Lung (tissue), 12 donors: ENCODE data around the gene CPM. TPM values are rescaled to one million over a fixed set of nuclear protein-coding genes. Genes with fewer than 3 reads are reported as not detected.

Source experiments
- ATAC-seq: fragments of 200-7000 bp; cut with Tn5 transposase; one replicate; pipeline ENCODE4 v1.9.1; 2020; ENCODE audit warnings: moderate number of reproducible peaks; ENCODE audit not compliant: insufficient read depth, low FRiP score
- DNase-seq, 3 donors: peaks; one replicate each; pipeline ENCODE4 v3.0.0-alpha.2; 2013 to 2017
- H3K27ac ChIP-seq, 2 donors: one replicate each; pipeline ENCODE4 v1.5.1; 2013; ENCODE audit warnings: mild to moderate bottlenecking in 2 of 2, moderate library complexity in 2 of 2, control low read depth in 1 of 2, inconsistent platforms in 1 of 2, low read depth in 1 of 2, low read length in 1 of 2
- H3K27me3 ChIP-seq, 3 donors: one replicate each; pipeline ENCODE4 v1.5.1; 2013; ENCODE audit warnings: low read length in 2 of 3; ENCODE audit not compliant: control insufficient read depth in 3 of 3, insufficient read depth in 3 of 3
- H3K36me3 ChIP-seq, 4 donors: one replicate each; pipeline ENCODE4 v1.5.1; 2013; ENCODE audit warnings: low read length in 4 of 4, mild to moderate bottlenecking in 1 of 4, moderate library complexity in 1 of 4; ENCODE audit not compliant: control insufficient read depth in 4 of 4, insufficient read depth in 4 of 4
- H3K4me1 ChIP-seq, 5 donors: one replicate each; pipeline ENCODE4 v1.5.1; 2013; ENCODE audit warnings: low read length in 5 of 5, mild to moderate bottlenecking in 2 of 5, moderate library complexity in 1 of 5; ENCODE audit not compliant: control insufficient read depth in 5 of 5, insufficient read depth in 5 of 5
- H3K4me3 ChIP-seq: one replicate; pipeline ENCODE4 v1.5.1; 2013; ENCODE audit warnings: mild to moderate bottlenecking, control low read depth, moderate library complexity
- H3K9ac ChIP-seq, 2 donors: one replicate each; pipeline ENCODE4 v1.5.1; 2013; ENCODE audit warnings: low read length in 2 of 2, control low read depth in 1 of 2; ENCODE audit not compliant: insufficient read depth in 1 of 2
- H3K9me3 ChIP-seq, 4 donors: one replicate each; pipeline ENCODE4 v1.5.1; 2013; ENCODE audit warnings: low read length in 3 of 4, mild to moderate bottlenecking in 1 of 4, moderate library complexity in 1 of 4; ENCODE audit not compliant: control insufficient read depth in 4 of 4, insufficient read depth in 3 of 4
- CTCF ChIP-seq: IDR thresholded peaks from 2 replicates; pipeline ENCODE4 v1.5.1; 2012; ENCODE audit warnings: mild to moderate bottlenecking; ENCODE audit errors: control extremely low read depth, extremely low read depth
- WGBS, 2 donors: extraction: QIAGEN DNeasy Blood & Tissue Kit; methylation state at CpG; one replicate each; pipeline ENCODE4 v1.1.7; 2013; 5-methylcytosine and 5-hydroxymethylcytosine counted together
- polyA plus RNA-seq, 2 donors: library from polyadenylated mRNA; stranded (reverse); fragments of 200-250 nt; gene quantifications; one replicate each; pipeline ENCODE4 v1.2.1, GENCODE V29; 2013
- total RNA-seq, 2 donors: library from RNA; depleted of rRNA in 1 of 2; stranded (reverse); fragments of >200 nt in 1 of 2; gene quantifications; one replicate each; pipeline ENCODE4 v1.2.1, GENCODE V29; 2014 to 2021
- donor health status: control.
- donor health status: control.
- donor health status: Bipolar disorder and iron deficiency.
- donor health status: healthy.
- donor health status: DM: yes; HTN: yes; CAD: no.

CPM gene
- total and polyA plus RNA-seq, 4 donors = 66.6 to 241 (median 136) TPM

GRCh38 chr12:68940731-68941130 lies 7.8 kb upstream of the CPM start:
- Histone ChIP-seq H3K36me3 (no peaks in the 10 kb centered on the region), H3K4me1 (peaks cover 0 to 13% (median 0%) of the 10 kb centered on the region in 5 donors), H3K4me3 (no peak overlapping the region), H3K27me3 (peaks cover 0 to 2% (median 0%) of the 10 kb centered on the region in 3 donors), H3K27ac (no peak overlapping the region), H3K9ac (no peak overlapping the region), H3K9me3 (no peaks in the 10 kb centered on the region)
- no peak for TF ChIP-seq CTCF
- ATAC-seq (no peak), DNase-seq (peak in 1 of 3 donors; percentile 32)

- Histone ChIP-seq H3K4me1 (peaks cover 0 to 13% (median 0%) of the 10 kb centered on the region in 5 donors), H3K36me3 (no peaks in the 10 kb centered on the region), H3K9ac (no peak overlapping the region), H3K27ac (no peak overlapping the region), H3K4me3 (no peak overlapping the region), H3K27me3 (peaks cover 0 to 2% (median 0%) of the 10 kb centered on the region in 3 donors), H3K9me3 (no peaks in the 10 kb centered on the region)
- DNase-seq (no peak), ATAC-seq (no peak)
- no peak for TF ChIP-seq CTCF
- 52 to 80% methylated on average over 1 of the region's 1 CpG for WGBS, 2 donors
These were observed 6.5 kb upstream of the CPM start for GRCh38 chr12:68939505-68939904.

DNA sequence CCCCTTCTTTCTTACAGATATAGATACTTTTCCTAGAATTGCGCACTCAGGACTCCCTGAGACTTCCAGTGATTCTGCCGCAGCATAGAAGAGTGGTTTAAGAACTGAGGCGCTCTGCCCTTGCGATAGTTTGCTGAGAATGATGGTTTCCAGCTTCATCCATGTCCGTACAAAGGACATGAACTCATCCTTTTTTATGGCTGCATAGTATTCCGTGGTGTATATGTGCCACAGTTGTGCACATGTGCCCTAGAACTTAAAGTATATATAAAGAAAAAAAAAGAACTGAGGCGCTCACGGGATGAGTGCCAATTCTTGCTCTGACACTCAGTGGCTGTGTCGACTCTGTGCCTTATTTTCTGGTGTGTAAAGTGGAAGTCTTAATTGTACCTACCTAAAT lies 1.4 kb upstream of the CPM start:
- Histone ChIP-seq H3K4me1 (peaks cover 0 to 14% (median 0%) of the 10 kb centered on the region in 5 donors), H3K36me3 (no peaks in the 10 kb centered on the region), H3K9ac (no peak overlapping the region), H3K27me3 (peaks cover 0 to 13% (median 12%) of the 10 kb centered on the region in 3 donors), H3K9me3 (no peaks in the 10 kb centered on the region), H3K27ac (no peak overlapping the region), H3K4me3 (no peak overlapping the region)
- DNase-seq (no peak), ATAC-seq (no peak)
- WGBS, 2 donors = 95 to 96% methylated on average over 9 of the region's 9 CpGs
- no peak for TF ChIP-seq CTCF
